Measurements from ENCODE around the gene TMCC3. TPM values are rescaled to one million over a fixed set of nuclear protein-coding genes. Genes with fewer than 3 reads are reported as not detected.

TMCC3 gene
- total RNA-seq, 1 experiment from 2014 or later = 2.2 TPM

DNA sequence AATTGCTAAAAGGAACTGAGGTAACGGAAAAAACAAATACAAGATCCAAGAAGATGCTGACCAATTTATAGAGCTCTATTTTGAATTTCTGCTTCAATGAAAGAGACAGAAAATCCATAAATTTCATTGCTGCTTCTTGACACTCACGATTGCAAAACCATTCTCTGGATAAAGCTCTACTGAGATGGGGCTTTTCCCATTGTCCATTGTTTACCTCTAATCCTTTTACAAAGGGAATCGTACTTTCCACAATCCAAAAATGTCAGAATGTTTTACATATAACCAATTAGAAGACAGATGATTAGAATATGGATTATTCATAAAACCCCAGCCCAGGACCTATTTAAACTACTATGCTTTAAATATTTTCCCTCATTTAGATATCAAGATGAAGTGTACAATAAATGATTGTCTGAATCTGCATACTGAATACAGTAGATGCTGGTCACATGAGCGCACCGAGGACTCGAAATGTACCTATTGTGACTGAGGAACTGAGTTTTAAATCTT, 16.7 kb upstream of the TMCC3 start:
- ATAC-seq (no peak), DNase-seq (ENCODE audit: low spot score) (no peak)
- ChIA-PET CTCF (interaction anchor here (0.7 to 1.2 kb wide), 2 partner anchors 52 to 208 kb away, joined by 3 read pairs; no protein-coding TSS in a partner anchor), POLR2A (no interaction called here)
- H3K9me3 Mint-ChIP-seq = no peaks in the 10 kb centered on the region
- no peak overlapping the region for H3K27ac Mint-ChIP-seq
- no peaks in the 10 kb centered on the region for H3K36me3 Mint-ChIP-seq
- no peaks in the 10 kb centered on the region for H3K27me3 Mint-ChIP-seq (ENCODE audit: low read depth)
- H3K4me1 Mint-ChIP-seq = no peaks in the 10 kb centered on the region; the same call in 1 of the 2 replicates
- H3K4me3 Mint-ChIP-seq = no peak overlapping the region
- TF ChIP-seq IRF2 (CRISPR knock-in tag; IDR thresholded peaks at IDR 0.05; ENCODE audit: borderline replicate concordance, low read depth) (no peak), E2F1 (CRISPR knock-in tag; IDR thresholded peaks at IDR 0.05) (no peak), NFATC4 (CRISPR knock-in tag; IDR thresholded peaks at IDR 0.05) (no peak), ZNF416 (CRISPR knock-in tag; IDR thresholded peaks at IDR 0.05) (no peak), JUN (CRISPR knock-in tag; IDR thresholded peaks at IDR 0.05) (no peak), AR (CRISPR knock-in tag; IDR thresholded peaks at IDR 0.05) (no peak)

- POLR2A ChIA-PET = interaction anchor here (0.7 kb wide), 1 partner anchor 205 kb away, joined by 5 read pairs; no protein-coding TSS in a partner anchor
- Mint-ChIP-seq H3K4me3 (no peak overlapping the region), H3K4me1 (no peaks in the 10 kb centered on the region; the same call in 1 of the 2 replicates), H3K27ac (no peak overlapping the region), H3K9me3 (no peaks in the 10 kb centered on the region), H3K36me3 (no peaks in the 10 kb centered on the region), H3K27me3 (ENCODE audit: low read depth) (no peaks in the 10 kb centered on the region)
- ATAC-seq = no peak
- TF ChIP-seq ETV6 (CRISPR knock-in tag; IDR thresholded peaks at IDR 0.05) = no peak
- CTCF ChIA-PET = no interaction called here
- DNase-seq (ENCODE audit: low spot score) = no peak
Observed at GRCh38 chr12:94666158-94666557, 15.8 kb upstream of the TMCC3 start.

- TF ChIP-seq NFYB (CRISPR knock-in tag; conservative IDR thresholded peaks at IDR 0.05; ENCODE audit: low read depth) (no peak), ZNF416 (CRISPR knock-in tag; IDR thresholded peaks at IDR 0.05) (no peak), IRF1 (CRISPR knock-in tag; IDR thresholded peaks at IDR 0.05) (no peak), ATF6 (CRISPR knock-in tag; IDR thresholded peaks at IDR 0.05) (no peak), CREB1 (CRISPR knock-in tag; IDR thresholded peaks at IDR 0.05) (no peak), ERG (CRISPR knock-in tag; IDR thresholded peaks at IDR 0.05) (no peak), ZNF396 (CRISPR knock-in tag; IDR thresholded peaks at IDR 0.05; ENCODE audit: borderline replicate concordance) (no peak), EMX1 (CRISPR knock-in tag; IDR thresholded peaks at IDR 0.05) (no peak), GTF2I (CRISPR knock-in tag; conservative IDR thresholded peaks at IDR 0.05) (no peak), GABPB1 (CRISPR knock-in tag; IDR thresholded peaks at IDR 0.05) (no peak), ETV6 (CRISPR knock-in tag; IDR thresholded peaks at IDR 0.05) (no peak), SOX15 (CRISPR knock-in tag; IDR thresholded peaks at IDR 0.05) (no peak)
- H3K4me1 Mint-ChIP-seq = peaks cover 10% of the 10 kb centered on the region
- POLR2A ChIA-PET = no interaction called here
- no peaks in the 10 kb centered on the region for H3K36me3 Mint-ChIP-seq
- no peaks in the 10 kb centered on the region for H3K27me3 Mint-ChIP-seq (ENCODE audit: low read depth)
- H3K4me3 Mint-ChIP-seq = no peak overlapping the region
- ATAC-seq = no peak
- no peak overlapping the region for H3K27ac Mint-ChIP-seq
- CTCF ChIA-PET = interaction anchor here (0.7 kb wide), 1 partner anchor 212 kb away, joined by 3 read pairs; no protein-coding TSS in a partner anchor
- H3K9me3 Mint-ChIP-seq = no peaks in the 10 kb centered on the region
- no peak for DNase-seq (ENCODE audit: low spot score)
Observed at GRCh38 chr12:94663702-94664101, 13.3 kb upstream of the TMCC3 start.
